H1 (cell line): ENCODE results near the gene GFY. TPM values are rescaled to one million over a fixed set of nuclear protein-coding genes. Genes with fewer than 3 reads are reported as not detected.

Experiments
- CTCF ChIA-PET: fragments of 300-600 bp; sonication (Branson Sonifier 250); formaldehyde crosslinking; loops from one replicate; lab custom pipeline; 2021; ENCODE audit not compliant: partially characterized antibody; lab: Charles Lee
- POLR2A ChIA-PET: fragments of 300-600 bp; sonication (Branson Sonifier 250); formaldehyde crosslinking; loops from one replicate; lab custom pipeline; 2021; ENCODE audit warnings: inconsistent platforms; ENCODE audit not compliant: partially characterized antibody; lab: Charles Lee
- DNase-seq, 2 experiments: peaks; one replicate each; pipeline versions ENCODE4 v3.0.0 to v3.0.0-alpha.2; 2010 to 2022; ENCODE audit warnings: low spot score in 2 of 2, low read depth in 1 of 2, mixed read lengths in 1 of 2
- FAIRE-seq: peaks from 2 replicates; lab custom pipeline; 2011; peaks lifted over from hg19 to GRCh38; lab: Jason Lieb, UNC
- H2AFZ ChIP-seq: 2 replicates; pipeline ENCODE4 v1.8.1; 2012; ENCODE audit warnings: low read length, inconsistent platforms
- H2AK5ac ChIP-seq: 2 replicates; pipeline ENCODE4 v1.6.1; 2013; ENCODE audit warnings: low read depth, low read length
- H2BK120ac ChIP-seq: replicated peaks from 2 replicates; pipeline ENCODE3; 2013; ENCODE audit warnings: low read depth, low read length, inconsistent platforms
- H2BK12ac ChIP-seq: 2 replicates; pipeline ENCODE4 v1.6.1; 2013; ENCODE audit warnings: low read depth, low read length
- H2BK15ac ChIP-seq: 2 replicates; pipeline ENCODE4 v1.6.1; 2013; ENCODE audit warnings: low read length
- H2BK20ac ChIP-seq: 2 replicates; pipeline ENCODE4 v1.6.1; 2013; ENCODE audit warnings: low read length
- H2BK5ac ChIP-seq: 2 replicates; pipeline ENCODE4 v1.6.1; 2013; ENCODE audit warnings: low read depth, low read length
- H3K14ac ChIP-seq: 2 replicates; pipeline ENCODE4 v1.6.1; 2013; ENCODE audit warnings: inconsistent platforms; ENCODE audit not compliant: insufficient read length
- H3K18ac ChIP-seq: 2 replicates; pipeline ENCODE4 v1.6.1; 2013; ENCODE audit warnings: low read length; ENCODE audit errors: extremely low read depth
- H3K23ac ChIP-seq: 2 replicates; pipeline ENCODE4 v1.6.1; 2013; ENCODE audit warnings: inconsistent platforms; ENCODE audit not compliant: insufficient read length
- H3K23me2 ChIP-seq: 2 replicates; pipeline ENCODE4 v1.6.1; 2013; ENCODE audit warnings: low read depth, low read length
- H3K27ac ChIP-seq: 2 replicates; pipeline ENCODE4 v1.6.1; 2011; ENCODE audit warnings: low read depth, low read length, inconsistent platforms
- H3K27me3 ChIP-seq, 4 experiments: replicated peaks in 1 of 4; 1 replicate in 1 of 4; 2 replicates in 3 of 4; pipeline versions ENCODE4 v1.6.1 to v1.8.1; 2011 to 2013; ENCODE audit warnings: low read length in 3 of 4, mild to moderate bottlenecking in 3 of 4, inconsistent platforms in 2 of 4, mixed read lengths in 2 of 4, moderate library complexity in 1 of 4; ENCODE audit not compliant: control insufficient read depth in 3 of 4, insufficient read depth in 3 of 4; ENCODE audit errors: extremely low read depth in 1 of 4
- H3K36me3 ChIP-seq, 4 experiments: 2 replicates each; pipeline versions ENCODE4 v1.6.1 to v1.8.1; 2011 to 2013; ENCODE audit warnings: mild to moderate bottlenecking in 4 of 4, low read length in 3 of 4, moderate library complexity in 2 of 4, control low read depth in 1 of 4, inconsistent platforms in 1 of 4; ENCODE audit not compliant: insufficient read depth in 4 of 4, control insufficient read depth in 2 of 4
- H3K4ac ChIP-seq: replicated peaks from 2 replicates; pipeline ENCODE3; 2013; ENCODE audit warnings: low read length, low read depth, mixed read lengths, inconsistent platforms; ENCODE audit not compliant: insufficient read length
- H3K4me1 ChIP-seq, 4 experiments: replicated peaks in 1 of 4; 1 replicate in 1 of 4; 2 replicates in 3 of 4; pipeline versions ENCODE4 v1.6.1 to v1.8.1; 2011 to 2013; ENCODE audit warnings: low read length in 3 of 4, inconsistent platforms in 2 of 4, mixed read lengths in 1 of 4; ENCODE audit not compliant: insufficient read depth in 4 of 4, control insufficient read depth in 3 of 4
- H3K4me2 ChIP-seq, 2 experiments: 2 replicates each; pipeline versions ENCODE4 v1.6.1 to v1.8.1; 2011 to 2013; ENCODE audit warnings: low read depth in 2 of 2, low read length in 2 of 2, control low read depth in 1 of 2, inconsistent platforms in 1 of 2, mild to moderate bottlenecking in 1 of 2; ENCODE audit not compliant: insufficient read depth in 1 of 2
- H3K4me3 ChIP-seq, 4 experiments: fragments of 200-600, 300-600 bp in 1 of 4; sonication (generic), shearing (Covaris generic), sonication (Bioruptor Twin) in 1 of 4; 2 replicates each; pipeline versions ENCODE4 v1.5.1 to v1.8.1; 2011 to 2016; ENCODE audit warnings: low read length in 4 of 4, low read depth in 3 of 4, control low read depth in 2 of 4, inconsistent platforms in 2 of 4, mild to moderate bottlenecking in 2 of 4, mixed read lengths in 1 of 4, moderate library complexity in 1 of 4; ENCODE audit not compliant: insufficient read depth in 2 of 4; ENCODE audit errors: extremely low read depth in 1 of 4
- H3K56ac ChIP-seq: replicated peaks from 2 replicates; pipeline ENCODE3; 2013; ENCODE audit warnings: low read depth, mild to moderate bottlenecking, mixed read lengths, low read length, inconsistent platforms; ENCODE audit not compliant: insufficient read length
- H3K79me1 ChIP-seq: 2 replicates; pipeline ENCODE4 v1.6.1; 2013; ENCODE audit warnings: low read depth, low read length, control low read depth
- H3K79me2 ChIP-seq, 2 experiments: 2 replicates each; pipeline versions ENCODE4 v1.6.1 to v1.8.1; 2012 to 2013; ENCODE audit warnings: low read length in 2 of 2, mild to moderate bottlenecking in 2 of 2, inconsistent platforms in 1 of 2; ENCODE audit not compliant: insufficient read depth in 2 of 2, control insufficient read depth in 1 of 2
- H3K9ac ChIP-seq, 4 experiments: replicated peaks in 1 of 4; 1 replicate in 1 of 4; 2 replicates in 3 of 4; pipeline versions ENCODE4 v1.6.1 to v1.8.1; 2011 to 2013; ENCODE audit warnings: low read depth in 3 of 4, low read length in 3 of 4, control low read depth in 2 of 4, mild to moderate bottlenecking in 2 of 4, moderate library complexity in 2 of 4, inconsistent platforms in 1 of 4; ENCODE audit errors: extremely low read depth in 1 of 4
- H3K9me3 ChIP-seq, 2 experiments: 2 replicates each; pipeline versions ENCODE4 v1.6.1 to v1.8.1; 2012 to 2013; ENCODE audit warnings: mild to moderate bottlenecking in 2 of 2, moderate library complexity in 2 of 2, control low read depth in 1 of 2, inconsistent platforms in 1 of 2, low read depth in 1 of 2, low read length in 1 of 2, mixed read lengths in 1 of 2; ENCODE audit not compliant: insufficient read depth in 2 of 2
- H4K20me1 ChIP-seq, 2 experiments: replicated peaks in 1 of 2; 2 replicates each; pipeline versions ENCODE3 to v1.8.1; 2011 to 2013; ENCODE audit warnings: inconsistent platforms in 2 of 2, low read length in 2 of 2, mild to moderate bottlenecking in 1 of 2; ENCODE audit not compliant: insufficient read depth in 2 of 2, control insufficient read depth in 1 of 2
- H4K5ac ChIP-seq: 2 replicates; pipeline ENCODE4 v1.6.1; 2013; ENCODE audit warnings: low read length, low read depth, mixed read lengths, inconsistent platforms; ENCODE audit not compliant: insufficient read length
- H4K8ac ChIP-seq: 2 replicates; pipeline ENCODE4 v1.8.0; 2013; ENCODE audit warnings: mild to moderate bottlenecking, moderate library complexity, low read length, inconsistent platforms; ENCODE audit not compliant: insufficient read depth; ENCODE audit errors: extremely low read depth
- H4K91ac ChIP-seq: replicated peaks from 2 replicates; pipeline ENCODE3; 2013; ENCODE audit warnings: low read length, mixed read lengths, inconsistent platforms; ENCODE audit not compliant: insufficient read length
- BACH1 ChIP-seq: IDR thresholded peaks from 2 replicates; pipeline ENCODE4 v1.6.1; 2012; ENCODE audit warnings: low read length, improper control_type of control experiment
- CTCF ChIP-seq, 3 experiments: IDR thresholded peaks; 1 replicate in 2 of 3; 2 replicates in 1 of 3; pipeline versions ENCODE4 v1.5.1 to v1.6.1; 2011; ENCODE audit warnings: low read length in 3 of 3, mild to moderate bottlenecking in 3 of 3, inconsistent platforms in 2 of 3, low read depth in 1 of 3, moderate library complexity in 1 of 3; ENCODE audit not compliant: insufficient read depth in 1 of 3; ENCODE audit errors: control extremely low read depth in 1 of 3
- EP300 ChIP-seq, 2 experiments: IDR thresholded peaks; 1 replicate in 1 of 2; 2 replicates in 1 of 2; pipeline ENCODE4 v1.6.1; 2011 to 2012; ENCODE audit warnings: low read depth in 2 of 2, low read length in 2 of 2, mild to moderate bottlenecking in 2 of 2, borderline replicate concordance in 1 of 2, inconsistent platforms in 1 of 2, moderate library complexity in 1 of 2
- KDM1A ChIP-seq: fragments of 200-600, 300-600 bp; sonication (generic); IDR thresholded peaks from 2 replicates; pipeline ENCODE4 v1.7.1; 2016; ENCODE audit warnings: mild to moderate bottlenecking, low read length, borderline replicate concordance
- SP1 ChIP-seq: IDR thresholded peaks from 2 replicates; pipeline ENCODE4 v1.6.1; 2011; ENCODE audit warnings: low read depth, low read length
- TAF7 ChIP-seq: optimal IDR thresholded peaks from 2 replicates; pipeline ENCODE3; 2011; ENCODE audit warnings: low read depth, mild to moderate bottlenecking, inconsistent platforms, low read length, moderate library complexity, borderline replicate concordance
- TCF12 ChIP-seq: IDR thresholded peaks from 2 replicates; pipeline ENCODE4 v1.6.1; 2011; ENCODE audit warnings: low read depth, mild to moderate bottlenecking, low read length
- WGBS, 2 experiments: shearing (Covaris generic) in 1 of 2; methylation state at CpG; one replicate each; pipeline versions ENCODE4 v1.1.6 to v1.1.7; 2013 to 2015; ENCODE audit warnings: low lambda C conversion rate in 2 of 2, mixed read lengths in 2 of 2, inconsistent platforms in 1 of 2, low coverage in 1 of 2, missing lambda C conversion rate in 1 of 2; ENCODE audit not compliant: insufficient replicate concordance in 2 of 2, insufficient coverage in 1 of 2, insufficient read length in 1 of 2; ENCODE audit errors: extremely low coverage in 1 of 2, missing lambda C conversion rate in 1 of 2; 5-methylcytosine and 5-hydroxymethylcytosine counted together
- polyA plus RNA-seq, 7 experiments: library from polyadenylated mRNA; depleted of rRNA in 3 of 7; stranded (reverse) in 5 of 7; unstranded in 2 of 7; fragments of >200 nt in 5 of 7; fragments of 200-250 nt in 2 of 7; gene quantifications; 1 replicate in 5 of 7; 2 replicates in 1 of 7; 4 replicates in 1 of 7; pipeline versions ENCODE4 v1.2.1 to v1.2.3, GENCODE V29; 2011 to 2013; ENCODE audit warnings: missing spikeins in 2 of 7, mixed read lengths in 2 of 7
- total RNA-seq: library from RNA; stranded (reverse); fragmentation: NEBNext Ultra II Directional; extraction: Animal tissue kit (Norgen Biotek cat#: 25700); gene quantifications from 2 replicates; pipeline ENCODE4 v1.2.1, GENCODE V29; 2021

Gene GFY
- total and polyA plus RNA-seq, 2 of the 8 experiments (the other 6 are each of a cell fraction or from before 2014, with no cell fraction given) = 0.68 to 0.93 TPM

DNA sequence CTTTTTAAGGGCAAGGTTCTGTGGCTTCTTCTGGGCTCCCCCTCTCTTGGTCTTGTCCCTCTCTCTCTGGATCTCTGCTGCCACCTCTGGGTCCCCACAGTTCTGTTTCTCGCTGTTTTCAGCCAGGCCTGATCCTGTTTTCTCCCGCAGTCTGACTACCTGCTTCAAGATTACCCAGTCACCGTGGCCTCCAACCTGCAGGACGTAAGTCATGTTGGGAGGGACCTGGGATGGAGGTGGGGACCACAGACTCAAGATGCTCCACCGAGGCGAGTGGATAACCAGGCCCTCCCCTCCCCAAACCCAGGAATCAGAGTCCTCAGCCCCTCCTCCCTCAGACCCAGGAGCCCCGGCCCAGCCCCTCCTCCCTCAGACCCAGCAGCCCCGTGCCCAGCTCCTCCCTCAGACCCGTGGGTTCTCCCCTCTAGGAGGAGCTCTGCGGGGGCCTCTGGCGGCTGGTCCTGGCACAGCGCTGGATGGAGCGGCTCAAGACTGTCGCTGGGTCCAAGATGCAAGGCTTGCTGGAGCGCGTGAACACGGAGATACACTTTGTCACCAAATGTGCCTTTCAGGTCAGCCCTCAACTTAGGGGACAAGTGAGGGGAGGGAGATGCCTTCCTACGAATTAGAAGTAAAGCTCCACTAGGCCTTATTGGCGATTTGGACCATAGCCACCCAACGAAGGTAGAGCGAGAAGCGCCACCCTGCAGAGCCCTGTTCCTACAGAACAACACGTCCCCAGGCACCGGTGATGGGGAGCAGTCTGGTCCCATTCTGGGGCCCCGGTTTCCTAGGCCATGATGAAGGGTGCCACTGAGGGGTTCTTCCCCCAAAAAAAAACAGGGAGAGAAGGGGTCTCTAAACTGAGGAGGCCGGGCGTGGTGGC lies 51.0 kb downstream of the GFY start:
- Histone ChIP-seq H3K4me2 (peak overlapping the region; percentile 58 to 59), H2AFZ (peak overlapping the region; percentile 86; the same call in 1 of the 2 replicates)
- FAIRE-seq = no peak
- TF ChIP-seq TCF12 (no peak), EP300 (IDR thresholded peaks at IDR 0.05; ENCODE audit: borderline replicate concordance in 1 of 2, low read depth in 2 of 2, low read length in 2 of 2) (peak in 1 of 2 experiments; percentile 49; a peak in 1 of 3 replicates), TAF7 (peak; percentile 42), SP1 (peak; percentile 20; the same call in 1 of the 2 replicates), KDM1A (no peak), BACH1 (0 out of 2 replicates have a peak, but pooled peaks have one; percentile 7), CTCF (IDR thresholded peaks at IDR 0.05; ENCODE audit: control extremely low read depth in 1 of 3, insufficient read depth in 1 of 3, low read depth in 1 of 3, low read length in 3 of 3) (peak; percentile 77 to 87 (median 82))

More for the DNA sequence above, 51.0 kb downstream of the GFY start:
- H4K91ac ChIP-seq = peak overlapping the region; percentile 63
- no peak overlapping the region for H2BK120ac ChIP-seq
- H3K27ac ChIP-seq = no peak overlapping the region
- peak in 1 of 2 experiments; percentile 93 for DNase-seq
- H3K23me2 ChIP-seq = no peaks in the 10 kb centered on the region; the same call in 1 of the 2 replicates
- POLR2A ChIA-PET = interaction anchor here (0.6 to 5.1 kb wide), 7 partner anchors 10 to 85 kb away, joined by 3 to 138 read pairs (median 3); partner anchors contain the start of genes ALDH16A1, PIH1D1, RPL13A and RPS11
- 48% methylated on average over 21 of the region's 27 CpGs; no CpG with 5 or more reads in 1 of the 2 experiments for WGBS, 2 experiments
- no peak overlapping the region for H3K4ac ChIP-seq
- no peaks in the 10 kb centered on the region for H3K79me2 ChIP-seq
- H2BK12ac ChIP-seq = no peak overlapping the region; the same call in 1 of the 2 replicates
- no peak overlapping the region for H3K23ac ChIP-seq
- CTCF ChIA-PET = interaction anchor here (0.6 to 4.7 kb wide), 25 partner anchors 9 to 1167 kb away, joined by 3 to 20 read pairs (median 4); partner anchors contain the start of genes PIH1D1 and RPS11
- peaks cover 0 to 5% (median 0%) of the 10 kb centered on the region in 4 experiments; a peak in 4 of 7 replicates for H3K27me3 ChIP-seq
- no peaks in the 10 kb centered on the region for H4K20me1 ChIP-seq
- H3K18ac ChIP-seq = no peak overlapping the region
- peak overlapping the region; percentile 89; the same call in 1 of the 2 replicates for H2BK15ac ChIP-seq
- H2BK20ac ChIP-seq = 0 out of 2 replicates have a peak overlapping the region, but pooled peaks have one; percentile 23
- no peak overlapping the region for H3K14ac ChIP-seq
- no peaks in the 10 kb centered on the region for H3K36me3 ChIP-seq
- peak overlapping the region; percentile 71 for H4K8ac ChIP-seq
- H4K5ac ChIP-seq = no peak overlapping the region
- H3K79me1 ChIP-seq = no peaks in the 10 kb centered on the region
- H3K4me1 ChIP-seq = 0 out of 7 replicates have a peak, but pooled peaks cover 0 to 5% (median 0%) of the 10 kb centered on the region in 4 experiments
- H2AK5ac ChIP-seq = no peak overlapping the region
- H2BK5ac ChIP-seq = no peak overlapping the region
- no peak overlapping the region for H3K9ac ChIP-seq
- peak overlapping the region in 1 of 4 experiments; percentile 41; a peak in 2 of 8 replicates for H3K4me3 ChIP-seq
- no peaks in the 10 kb centered on the region for H3K9me3 ChIP-seq
- no peak overlapping the region for H3K56ac ChIP-seq
